GM21423 (cell line): ENCODE measurements around the gene BIRC3.

Experiments used
- ATAC-seq: cut with Tn5 transposase; IDR thresholded peaks from one replicate; pipeline ENCODE4 v1.9.1; 2021; ENCODE audit warnings: mild to moderate bottlenecking, moderate library complexity; ENCODE audit not compliant: unreplicated experiment

Gene BIRC3

DNA sequence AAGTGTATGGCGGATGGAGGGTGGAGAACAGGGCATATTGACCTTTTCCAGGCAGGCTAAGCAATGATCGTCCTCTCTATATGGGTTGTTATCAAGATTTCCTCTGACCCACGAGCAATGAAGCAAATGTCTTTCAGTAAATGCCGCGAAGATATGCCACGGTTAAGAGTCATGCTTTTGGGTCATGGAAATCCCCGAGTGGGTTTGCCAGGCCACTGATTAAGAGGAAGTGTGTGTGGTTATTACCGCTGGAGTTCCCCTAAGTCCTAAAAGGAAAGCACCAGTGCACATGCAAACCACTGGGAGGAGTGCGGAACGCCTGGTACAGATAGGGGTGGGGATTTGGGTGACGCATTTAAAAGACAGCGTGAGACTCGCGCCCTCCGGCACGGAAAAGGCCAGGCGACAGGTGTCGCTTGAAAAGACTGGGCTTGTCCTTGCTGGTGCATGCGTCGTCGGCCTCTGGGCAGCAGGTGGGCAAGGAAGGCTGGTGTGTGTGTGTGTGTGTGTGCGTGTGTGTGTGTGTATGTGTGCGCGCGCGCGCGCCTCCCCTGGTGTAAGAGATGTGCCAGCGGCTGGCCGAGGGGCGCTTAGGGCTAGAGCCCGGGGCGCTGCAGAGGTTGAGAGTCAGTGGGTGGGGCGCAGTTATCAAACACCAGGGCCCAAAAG is at the start of gene BIRC3:
BIRC3 (plus strand) TSS at position 386 of the 669 bp plus-strand sequence. CDS start 7,026 bp downstream, outside the sequence.
- ATAC-seq = peak; percentile 83

DNA sequence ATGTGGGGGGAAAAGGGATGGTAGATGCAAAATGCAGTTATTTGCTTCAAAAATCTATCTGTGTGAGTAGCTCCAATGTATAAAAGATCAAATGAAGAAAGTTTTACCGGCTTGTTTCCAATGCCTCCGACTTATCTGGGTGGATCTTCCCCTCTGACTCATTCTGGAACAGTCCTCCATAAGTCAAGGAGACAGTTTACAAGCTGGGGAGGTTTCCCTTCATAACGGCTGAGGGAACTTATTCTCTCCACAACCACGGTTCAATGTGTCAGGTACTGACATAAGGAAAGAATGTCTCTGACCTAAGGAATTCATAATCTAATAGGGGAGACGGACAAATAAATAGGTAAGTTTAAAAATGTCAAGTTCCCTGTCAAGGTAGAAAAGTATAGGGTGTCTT is 49.7 kb upstream of the BIRC3 start:
- ATAC-seq = no peak

DNA sequence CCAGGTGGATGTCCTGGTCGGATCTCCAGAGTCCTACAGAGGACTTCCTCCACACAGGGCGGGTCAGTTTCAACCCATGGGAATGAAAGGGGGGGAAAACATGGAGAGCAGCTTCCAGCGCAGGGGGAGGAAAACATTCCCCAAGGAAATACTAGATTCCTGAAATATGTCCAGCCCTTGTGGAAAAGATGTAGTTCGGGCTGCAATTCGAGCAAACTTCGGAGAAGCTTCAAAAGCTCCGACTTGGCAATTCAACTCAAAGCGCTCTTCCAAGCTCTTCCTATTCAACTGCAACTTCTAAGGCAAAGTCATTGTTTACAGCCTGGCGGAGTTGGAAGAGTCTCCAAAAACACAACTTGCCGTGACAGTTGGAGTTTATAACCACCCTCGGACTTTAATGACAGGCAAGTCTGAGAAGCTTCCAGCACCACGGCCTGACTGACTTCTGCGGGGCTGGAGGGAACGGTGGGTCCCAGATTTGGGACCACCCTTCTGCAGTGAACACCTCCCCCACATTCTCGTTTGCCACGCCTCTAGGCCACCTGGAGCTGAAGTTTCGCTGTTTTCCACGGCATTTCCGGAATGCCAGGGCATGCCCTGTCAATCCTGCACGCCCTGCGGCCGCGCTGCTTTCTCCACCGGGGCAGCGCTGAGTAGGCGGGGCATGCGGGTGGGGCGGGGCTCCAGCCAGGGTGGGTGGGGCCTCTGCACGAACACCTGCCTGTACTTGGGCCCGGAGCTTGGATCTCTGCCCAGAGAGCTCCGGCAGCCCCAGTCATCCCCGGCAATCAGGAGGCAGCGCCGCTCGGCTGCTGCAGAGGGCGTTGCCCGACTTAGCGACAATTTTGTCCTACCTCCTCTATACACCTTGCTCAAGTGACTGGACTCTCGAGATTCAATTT is 49.0 kb upstream of the BIRC3 start:
- ATAC-seq = peak; percentile 97

DNA sequence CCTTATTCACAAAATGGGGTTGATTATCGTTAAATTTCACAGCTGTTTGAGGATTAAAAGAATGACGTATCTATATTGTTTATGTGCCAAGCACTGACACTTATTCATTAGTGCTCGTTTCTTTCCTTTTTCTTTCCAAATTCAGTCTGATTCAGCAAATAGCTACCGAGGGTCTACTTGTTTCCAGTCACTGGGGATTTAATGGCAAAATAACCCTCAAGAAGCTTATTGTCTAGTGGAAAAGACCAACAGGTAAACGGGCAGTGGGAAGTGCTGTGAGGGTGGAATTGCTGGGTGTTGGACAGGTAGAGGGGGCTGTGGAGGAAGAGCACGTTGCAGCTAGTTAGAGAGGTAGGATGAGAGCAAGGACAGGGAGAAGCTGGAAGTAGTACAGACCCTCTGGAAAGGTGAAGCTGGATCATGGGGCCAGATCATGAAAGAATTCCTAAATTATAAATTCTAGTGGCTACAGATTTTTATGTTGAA is 48.3 kb upstream of the BIRC3 start:
- no peak for ATAC-seq

DNA sequence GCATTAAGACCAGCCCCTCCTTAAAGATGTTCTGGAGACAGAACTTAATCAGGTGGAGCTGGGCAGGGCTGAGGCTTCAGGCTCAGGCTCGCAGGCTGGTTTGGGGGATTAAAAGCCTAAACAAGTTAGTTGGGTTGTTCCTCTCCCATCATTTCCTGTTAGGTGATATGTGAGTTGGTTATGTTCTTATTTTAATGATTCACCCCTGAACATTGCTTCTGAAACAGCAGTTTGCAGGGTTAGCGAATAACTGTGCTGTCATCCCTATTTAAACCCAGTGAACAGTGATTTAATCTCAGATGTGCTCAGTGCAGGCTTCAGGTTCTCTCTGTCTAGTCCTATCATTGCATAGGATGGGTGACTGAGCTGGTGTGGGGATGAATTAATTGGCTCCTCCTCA is 47.4 kb upstream of the BIRC3 start:
- ATAC-seq = no peak

DNA sequence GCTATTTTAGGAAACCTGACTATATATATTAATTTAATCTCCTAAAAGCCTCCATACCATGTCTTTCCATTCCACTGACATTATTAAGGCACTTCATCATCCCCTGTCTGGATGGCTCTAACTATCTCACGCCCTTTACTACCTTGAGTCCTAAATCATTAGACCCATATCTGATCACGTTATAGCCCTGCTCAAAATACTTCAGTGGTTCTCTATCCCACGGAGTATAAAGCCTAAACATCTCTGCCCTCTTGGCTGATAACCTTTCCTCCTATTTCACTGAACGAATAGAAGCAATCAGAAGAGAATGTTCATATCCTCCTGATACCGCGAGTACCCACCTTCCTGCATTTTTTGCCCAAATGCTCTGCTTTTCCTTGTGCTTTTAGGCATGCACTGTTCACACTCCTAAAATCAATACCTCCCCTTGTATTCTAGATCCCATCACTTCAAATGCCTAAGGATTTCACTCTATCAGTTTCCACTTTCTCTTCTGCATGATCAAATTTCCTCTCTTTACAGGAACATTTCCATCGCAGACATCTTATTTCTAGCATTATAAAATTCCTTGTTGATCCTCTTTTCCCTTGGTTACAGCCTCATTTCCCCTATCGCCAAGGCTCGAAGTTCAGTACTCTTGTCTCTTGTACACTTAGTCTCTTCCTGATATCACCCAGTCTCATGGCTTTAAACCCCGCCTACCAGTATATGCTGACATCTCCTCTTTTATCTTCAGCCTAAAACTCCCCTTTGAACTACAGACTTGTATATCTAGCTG is 45.0 kb upstream of the BIRC3 start:
- ATAC-seq = no peak

DNA sequence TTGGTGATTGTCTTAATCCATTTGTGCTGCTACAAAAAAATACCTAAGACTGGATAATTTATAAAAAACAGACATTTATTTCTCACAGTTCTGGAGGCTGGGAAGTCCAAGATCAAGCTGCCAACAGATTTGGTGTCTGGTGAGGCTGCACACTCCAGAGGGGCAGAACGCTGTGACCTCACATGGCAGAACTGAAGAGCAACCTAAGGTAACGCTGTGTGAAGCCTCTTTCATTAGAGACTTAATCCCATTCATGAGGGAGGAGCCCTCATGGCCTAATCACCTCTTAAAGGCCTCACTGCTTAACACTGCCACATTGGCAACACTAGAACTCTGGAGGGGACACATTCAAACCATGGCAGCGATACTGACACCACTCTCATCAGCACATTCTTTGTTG is 42.7 kb upstream of the BIRC3 start:
- no peak for ATAC-seq

DNA sequence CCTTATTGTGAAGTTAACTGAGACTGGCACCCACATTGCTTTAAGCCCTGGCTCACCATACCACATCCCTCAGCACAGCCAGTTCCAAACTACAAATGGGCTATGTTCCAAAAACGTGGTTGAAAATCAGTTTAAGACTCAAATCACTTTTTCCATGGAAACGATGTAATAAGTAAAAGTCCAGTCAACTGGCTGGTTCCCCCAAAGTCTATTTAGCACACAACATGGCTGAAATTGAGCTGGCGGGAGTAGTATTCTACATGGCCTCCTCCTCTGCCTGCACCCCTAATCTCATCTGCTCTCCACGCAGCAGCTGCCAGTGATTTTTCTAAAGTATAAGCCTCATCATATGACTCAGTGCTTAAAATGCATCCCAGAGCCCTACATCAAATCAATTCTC is 40.9 kb upstream of the BIRC3 start:
- ATAC-seq = no peak

DNA sequence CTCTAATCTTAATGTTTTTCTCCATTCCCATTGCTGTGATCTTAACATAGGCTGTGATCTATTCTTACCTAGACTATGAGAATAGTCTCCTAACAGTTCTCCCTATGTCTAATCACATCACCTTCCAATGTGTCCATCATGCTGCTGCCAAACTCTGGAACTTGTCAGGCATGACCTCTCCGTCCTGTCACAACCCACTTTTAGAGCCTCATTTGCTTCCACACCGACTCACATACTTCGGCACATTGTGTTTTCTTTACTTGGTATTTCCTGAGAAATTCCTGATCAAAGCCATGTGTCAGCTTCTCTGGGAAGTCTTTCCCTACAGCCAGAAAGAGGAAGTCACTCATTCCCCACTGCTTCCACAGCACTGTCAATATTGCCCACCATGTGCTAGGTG is 40.5 kb upstream of the BIRC3 start:
- ATAC-seq = no peak

DNA sequence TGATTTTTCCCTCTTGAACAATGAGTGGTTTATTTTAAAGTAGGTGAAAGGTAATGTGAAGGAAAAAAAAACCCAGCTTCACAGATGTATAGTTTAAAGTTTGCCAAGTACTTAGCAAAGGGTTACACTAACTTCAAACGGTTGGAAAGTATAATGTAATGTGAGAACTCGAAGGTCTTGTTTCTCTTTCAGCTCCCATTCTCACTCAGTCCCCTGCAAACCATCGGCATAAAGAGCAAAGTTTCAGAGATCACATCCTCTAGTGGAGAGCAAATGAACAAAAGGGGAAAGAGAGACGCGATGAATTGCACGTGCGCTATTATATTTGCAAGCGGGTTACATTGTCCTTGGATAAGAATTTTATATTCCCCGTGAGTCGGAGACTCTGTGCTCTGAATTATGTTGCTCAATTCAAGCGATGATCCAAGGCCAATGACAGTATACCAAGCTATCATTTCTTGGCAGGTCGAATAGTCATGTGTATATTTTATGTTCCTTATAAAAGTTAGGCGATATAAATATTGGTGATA is 37.6 kb upstream of the BIRC3 start:
- peak; percentile 96 for ATAC-seq

DNA sequence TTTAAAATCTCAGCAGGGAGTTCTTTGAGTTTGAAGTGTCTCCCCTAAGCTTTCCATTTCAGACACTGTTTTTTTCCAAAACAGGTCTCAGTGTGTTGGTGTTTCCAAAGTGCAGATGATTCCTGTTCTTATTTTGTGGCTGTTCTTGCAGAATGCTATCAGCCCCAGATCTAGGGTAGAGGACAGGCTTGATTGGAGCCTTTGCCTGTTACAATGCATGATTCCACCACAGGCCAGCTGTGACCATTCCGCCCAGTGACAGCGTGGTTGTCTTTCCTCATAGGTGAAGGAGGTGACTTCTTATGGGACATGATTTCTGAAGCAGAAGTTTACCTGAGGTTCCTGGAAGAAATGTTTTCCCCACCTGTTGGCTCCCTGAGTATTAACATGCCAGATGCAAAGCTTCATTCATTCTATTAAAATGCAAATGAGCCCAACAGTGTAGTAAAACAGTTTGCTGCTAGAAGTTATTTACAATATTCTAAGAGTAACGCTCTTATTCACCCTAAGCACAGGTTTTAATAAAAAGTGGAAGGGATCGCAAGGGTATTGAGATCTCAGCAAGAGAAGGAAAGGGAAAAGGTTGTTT is 36.9 kb upstream of the BIRC3 start:
- ATAC-seq = no peak

DNA sequence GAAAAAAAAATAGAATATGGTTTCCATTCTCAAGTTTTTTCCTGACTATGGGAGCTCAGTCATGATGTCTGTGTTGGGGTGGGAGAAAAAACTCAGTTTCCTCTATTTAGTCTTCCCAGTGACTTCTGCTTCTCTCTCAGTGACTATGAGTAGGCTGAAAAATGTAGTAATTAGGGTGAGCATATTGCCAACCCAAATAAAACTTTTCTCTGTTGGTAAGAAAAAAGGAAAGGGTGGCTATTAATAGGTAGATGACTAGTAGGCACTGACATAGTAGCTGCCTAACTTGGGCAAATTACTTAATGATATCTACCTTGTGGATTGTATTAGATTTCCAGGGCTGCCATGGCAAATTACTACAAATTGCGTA is 34.2 kb upstream of the BIRC3 start:
- ATAC-seq = no peak

DNA sequence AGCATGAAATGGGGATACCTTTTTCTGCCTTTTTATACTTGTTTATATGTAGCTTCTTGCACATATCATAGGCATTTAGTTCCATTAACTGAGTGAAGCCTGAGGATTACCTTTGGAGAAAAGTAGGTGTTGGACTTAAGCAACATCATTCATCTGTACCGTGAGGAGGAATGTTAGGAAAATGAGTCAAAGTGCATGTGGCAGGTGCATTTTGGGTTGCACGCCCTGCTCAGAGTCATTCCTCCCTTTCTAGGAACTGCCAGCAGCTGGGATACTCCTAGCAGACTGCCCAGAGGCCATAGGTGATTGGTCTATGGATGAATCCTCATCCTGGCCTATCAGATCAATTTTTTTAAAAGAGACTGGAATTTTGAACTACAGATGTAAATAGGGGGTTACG is 33.3 kb upstream of the BIRC3 start:
- ATAC-seq = no peak

DNA sequence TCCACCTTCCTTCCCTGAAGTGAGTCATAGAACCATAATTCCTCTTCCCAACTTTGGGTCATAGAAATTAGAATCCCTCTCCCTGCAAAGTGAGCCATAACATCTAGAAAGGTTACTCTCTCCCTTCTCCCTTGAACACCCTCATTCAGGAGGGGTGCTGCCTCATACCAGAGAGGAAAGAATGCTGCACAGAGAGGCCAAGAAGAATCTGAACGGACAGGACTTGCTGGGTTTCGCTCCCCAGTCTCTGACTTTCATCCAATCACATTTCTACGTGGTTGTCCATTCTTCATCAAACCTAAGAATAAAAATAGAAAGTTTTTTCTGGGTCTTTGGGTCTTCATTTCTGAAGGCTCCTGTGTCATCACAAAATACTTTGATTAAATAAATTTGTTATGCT is 31.0 kb upstream of the BIRC3 start:
- ATAC-seq = no peak

DNA sequence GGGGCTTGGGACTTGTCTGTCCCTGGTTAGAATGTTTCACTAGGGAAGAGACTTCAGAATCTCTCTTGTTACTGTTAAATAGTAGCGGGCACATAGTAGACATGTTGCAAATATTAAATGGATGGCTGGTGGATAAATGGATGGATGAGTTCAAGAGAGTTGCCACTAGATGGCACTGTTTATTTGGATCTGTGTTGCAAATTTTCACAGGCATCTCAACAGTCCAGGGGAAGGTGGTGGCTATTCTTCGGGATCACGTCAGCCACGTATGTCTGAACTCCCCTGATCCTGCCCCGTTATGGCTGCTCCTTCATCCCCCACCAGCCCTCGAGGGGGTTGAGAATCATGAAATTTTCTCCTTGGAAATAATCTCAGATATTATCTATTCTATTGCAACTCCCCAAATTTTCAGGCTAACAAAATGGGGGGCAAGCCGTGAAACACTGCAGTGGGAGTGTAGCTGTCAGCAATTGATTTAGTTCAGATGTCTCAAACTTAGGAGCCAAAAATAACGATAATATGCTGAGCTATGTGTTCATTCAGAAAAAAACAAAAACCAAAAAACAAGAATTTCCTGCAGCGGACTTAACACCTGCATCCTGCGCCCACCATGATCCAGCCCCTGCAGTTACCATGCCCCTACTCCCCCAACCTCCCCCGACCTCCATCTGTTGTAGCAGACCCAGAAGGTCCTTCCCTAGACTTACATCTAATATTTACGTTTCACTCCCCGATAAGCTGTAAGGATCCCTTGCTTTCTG is 29.1 kb upstream of the BIRC3 start:
- ATAC-seq = peak; percentile 78

DNA sequence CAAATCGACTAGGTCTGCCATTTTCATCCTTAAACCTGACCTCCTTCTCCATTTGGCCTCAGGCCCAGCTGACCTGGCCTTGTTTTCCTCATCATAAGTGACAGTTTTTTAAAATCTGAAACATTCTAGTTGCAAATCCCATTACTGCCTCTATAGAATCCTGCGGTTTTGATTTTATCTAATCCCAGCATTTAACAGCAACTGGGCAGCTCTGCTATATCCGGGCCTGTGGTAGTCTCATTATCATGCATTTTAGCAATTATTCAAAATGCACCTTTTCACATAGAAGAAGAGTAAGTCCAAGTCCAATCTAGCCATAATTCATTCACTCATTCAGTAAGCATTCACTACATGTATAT is 28.6 kb upstream of the BIRC3 start:
- no peak for ATAC-seq

DNA sequence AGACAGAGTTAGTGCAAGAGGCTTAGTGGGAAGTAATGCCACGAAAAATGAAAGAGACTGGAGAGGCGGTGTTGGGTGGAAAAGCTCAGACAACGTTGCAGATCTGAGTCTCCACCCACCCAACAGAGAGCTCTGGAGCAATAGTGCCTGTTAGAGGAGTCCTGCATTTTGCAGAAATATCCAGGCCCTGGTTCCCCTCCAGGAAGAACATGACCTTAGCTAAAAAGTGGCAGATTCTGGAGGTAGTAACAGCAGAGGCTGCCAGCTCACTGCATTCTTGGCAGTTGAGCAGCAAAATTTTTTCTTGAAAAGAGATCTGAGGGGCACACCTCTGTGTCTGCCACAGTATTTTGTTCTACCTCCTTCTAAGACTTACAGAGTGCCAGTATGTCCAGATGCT is 27.7 kb upstream of the BIRC3 start:
- no peak for ATAC-seq

DNA sequence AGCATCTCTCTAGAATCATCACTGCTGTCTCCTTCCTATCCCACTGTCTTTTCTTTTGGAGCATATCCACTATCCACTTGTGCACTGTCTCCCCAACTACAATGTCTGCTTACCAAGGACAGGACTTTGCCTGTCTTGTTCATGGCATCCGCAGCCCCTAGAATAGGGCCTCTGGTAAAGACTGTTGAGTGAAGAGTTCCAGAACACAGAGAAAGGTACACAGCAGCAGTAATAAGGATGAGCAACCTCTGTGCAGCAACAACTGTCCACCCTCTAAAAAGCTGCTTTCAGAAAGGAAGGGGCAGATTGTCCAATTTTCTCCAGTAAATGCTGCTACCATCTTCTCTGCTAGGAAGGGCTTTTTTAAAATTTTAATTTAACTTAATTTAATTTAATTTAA is 25.5 kb upstream of the BIRC3 start:
- ATAC-seq = no peak

DNA sequence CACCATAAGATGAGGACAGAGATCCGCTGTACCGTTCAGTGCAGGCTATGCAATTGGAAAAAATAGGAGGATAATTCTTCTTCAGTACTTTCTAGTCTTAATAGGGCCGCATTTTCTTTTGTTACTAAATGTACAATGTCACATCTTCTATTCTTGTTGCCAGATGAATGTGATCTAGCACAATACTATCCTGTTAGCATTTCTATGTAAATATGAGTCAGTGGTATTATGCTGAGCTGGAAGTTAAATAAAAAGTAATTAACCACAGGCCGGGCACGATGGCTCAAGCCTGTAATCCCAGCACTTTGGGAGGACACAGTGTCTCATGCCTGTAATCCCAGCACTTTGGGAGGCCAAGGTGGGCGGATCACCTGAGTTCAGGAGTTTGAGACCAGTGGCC is 24.4 kb upstream of the BIRC3 start:
- no peak for ATAC-seq
